GM18526 (cell line): ENCODE data around the gene PCDHGC4.

Experiments
- POLR2A ChIP-seq: IDR thresholded peaks from 3 replicates; pipeline ENCODE4 v1.6.1; 2011; ENCODE audit not compliant: insufficient read length; ENCODE audit errors: extremely low read depth

The PCDHGC4 gene

DNA sequence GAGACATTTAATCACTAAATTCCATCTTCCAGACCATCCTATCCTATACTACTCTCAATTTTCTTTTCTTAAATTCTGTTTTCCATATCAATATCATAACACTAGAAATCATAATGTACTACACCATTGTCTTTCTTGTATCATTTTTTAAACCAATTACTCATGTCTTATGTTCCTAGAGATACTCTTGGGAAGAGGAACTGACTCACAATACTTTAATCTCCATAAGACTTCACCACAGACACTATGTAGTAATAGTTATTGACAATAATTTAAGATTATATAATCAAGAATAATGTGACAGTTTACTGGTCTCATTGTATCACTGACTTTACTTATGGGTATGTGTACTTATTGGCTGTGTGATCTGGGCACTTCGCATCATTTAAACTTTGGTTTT, 47.9 kb downstream of the PCDHGC4 start:
- no peak for TF ChIP-seq POLR2A

DNA sequence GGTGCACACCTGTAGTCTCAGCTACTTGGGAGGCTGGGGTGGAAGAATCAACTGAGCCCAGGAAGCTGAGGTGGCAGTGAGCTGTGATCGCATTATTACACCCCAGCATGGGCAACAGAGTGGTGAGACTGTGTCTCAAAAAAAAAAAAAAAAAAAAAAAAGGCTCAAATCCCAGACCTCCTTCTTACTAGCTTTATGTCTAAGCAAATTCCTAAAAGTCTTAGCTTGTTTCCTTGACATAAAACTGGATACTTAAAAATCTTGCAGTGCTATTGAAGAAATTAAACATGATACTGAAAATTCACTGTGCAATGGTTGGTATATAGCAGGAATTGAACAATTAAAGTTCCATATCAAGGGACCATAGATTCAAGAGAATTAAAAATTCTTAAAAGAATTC, 49.1 kb downstream of the PCDHGC4 start:
- TF ChIP-seq POLR2A: no peak

DNA sequence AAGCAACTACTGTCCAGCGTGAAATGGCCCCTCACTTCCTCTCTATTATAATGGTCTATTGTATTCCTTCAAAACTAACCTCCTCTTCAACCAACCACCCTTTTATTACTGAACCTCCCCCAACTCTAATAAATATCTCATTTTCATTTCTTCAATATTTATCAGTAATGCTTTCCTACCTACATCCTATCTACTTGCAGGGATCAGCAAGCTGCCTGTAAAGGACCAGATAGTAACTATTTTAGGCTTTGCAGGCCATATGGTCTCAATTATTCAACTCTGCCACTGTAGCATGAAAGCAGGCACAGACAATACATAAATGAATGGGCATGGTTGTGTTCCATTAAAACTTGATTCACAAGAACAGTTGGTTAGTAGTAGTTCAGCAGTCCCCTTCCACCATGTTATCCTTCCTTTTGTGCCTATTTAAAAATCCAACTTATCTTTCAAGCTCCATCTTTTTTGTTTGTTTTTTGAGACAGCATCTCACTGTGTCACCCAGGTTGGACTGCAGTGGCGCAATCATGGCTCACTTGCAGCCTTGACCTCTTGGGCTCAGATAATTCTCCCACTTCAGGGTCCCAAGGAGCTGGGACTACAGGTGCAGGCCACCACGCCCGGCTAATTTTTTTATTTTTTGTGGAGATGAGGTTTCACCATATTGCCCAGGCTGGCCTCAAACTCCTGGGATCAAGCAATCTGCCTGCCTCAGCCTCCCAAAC, 49.8 kb downstream of the PCDHGC4 start:
- no peak for TF ChIP-seq POLR2A
